Medulla oblongata (tissue), 1 donor: ENCODE data around the gene LRRC47.

Experiments used
- DNase-seq: peaks from one replicate; pipeline ENCODE4 v3.0.0-alpha.2; 2015; ENCODE audit errors: extremely low spot score

The LRRC47 gene

DNA sequence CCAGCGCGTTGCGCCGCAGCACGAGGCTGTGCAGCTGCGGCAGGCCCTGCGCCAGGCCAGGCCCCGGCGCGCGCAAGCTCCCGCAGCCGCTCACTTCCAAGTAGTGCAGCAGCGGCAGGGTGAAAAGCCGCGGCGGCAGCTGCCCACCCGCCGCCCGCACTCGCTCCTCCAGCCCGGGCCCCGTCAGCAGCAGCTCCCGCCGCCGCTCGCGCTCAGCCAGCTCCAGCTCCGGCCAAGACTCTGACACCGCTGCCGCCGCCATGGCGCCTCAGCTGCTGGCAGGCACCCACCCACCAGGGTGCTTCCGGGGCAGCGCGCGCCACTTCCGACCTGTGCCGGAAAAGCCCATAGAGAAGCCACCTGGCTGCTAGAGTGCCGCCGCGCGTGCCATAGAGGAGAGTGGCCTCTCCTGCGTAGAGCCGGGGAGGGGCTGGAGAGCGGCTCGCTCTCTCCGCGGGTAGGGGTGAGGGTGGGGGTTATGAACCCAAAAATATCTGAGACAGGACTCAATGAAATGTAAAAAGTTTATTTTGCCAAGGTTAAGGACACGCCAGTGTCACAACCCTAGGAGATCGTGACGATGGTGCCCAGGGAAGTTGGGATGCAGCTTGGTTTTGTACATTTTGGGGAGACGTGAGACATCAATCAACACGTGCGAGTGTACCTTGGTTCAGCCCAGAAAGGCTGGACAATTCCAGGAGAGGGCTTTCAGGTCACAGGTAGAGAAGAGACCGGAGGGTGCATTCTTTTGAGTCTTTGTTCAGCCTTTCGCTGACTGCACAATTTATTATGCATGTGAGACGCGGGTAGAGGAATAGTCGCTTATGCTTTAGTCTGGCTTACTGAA lies at the start of gene LRRC47:
TSS of gene LRRC47 (minus strand) at position 284 of the 847 bp plus-strand sequence. CDS start at position 262, 22 bp downstream.
- DNase-seq, result peak; percentile 96

DNA sequence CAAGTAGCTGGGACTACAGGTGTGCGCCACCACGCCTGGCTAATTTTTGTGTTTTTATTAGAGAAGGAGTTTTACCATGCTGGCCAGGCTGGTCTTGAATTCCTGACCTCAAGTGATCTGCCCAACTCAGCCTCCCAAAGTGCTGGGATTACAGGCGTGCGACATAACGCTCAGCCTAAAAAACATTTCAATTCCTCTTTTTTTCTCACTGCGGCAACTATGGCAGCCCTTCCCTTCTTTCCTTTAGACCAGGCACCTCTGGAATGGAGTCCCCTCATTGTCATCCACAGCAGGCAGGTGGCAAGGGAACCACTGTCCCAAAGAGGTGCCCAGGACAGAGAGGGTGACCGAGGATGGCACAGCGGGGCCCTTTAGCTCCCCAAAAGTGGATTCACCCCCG lies 46.6 kb upstream of the LRRC47 start:
- DNase-seq, result no peak

DNA sequence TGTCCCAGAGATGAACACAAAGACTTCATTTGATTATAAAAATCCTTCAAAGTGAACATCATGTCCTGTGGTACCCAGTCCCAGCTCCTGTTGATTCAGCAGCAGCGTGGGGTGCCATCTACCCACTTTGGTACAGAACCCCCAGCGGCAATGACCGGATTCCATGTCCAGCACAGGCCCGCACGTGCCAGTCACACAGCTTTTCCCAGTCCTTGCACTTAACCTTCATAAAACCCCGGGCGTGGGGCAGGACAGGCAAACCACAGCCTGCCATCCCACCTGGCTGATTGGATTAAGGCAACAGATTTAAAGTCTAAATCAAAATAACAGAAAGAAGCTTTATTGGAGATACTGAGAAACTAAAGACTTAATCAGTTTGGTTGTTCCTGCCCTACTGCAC lies 45.2 kb upstream of the LRRC47 start:
- DNase-seq, result no peak

DNA sequence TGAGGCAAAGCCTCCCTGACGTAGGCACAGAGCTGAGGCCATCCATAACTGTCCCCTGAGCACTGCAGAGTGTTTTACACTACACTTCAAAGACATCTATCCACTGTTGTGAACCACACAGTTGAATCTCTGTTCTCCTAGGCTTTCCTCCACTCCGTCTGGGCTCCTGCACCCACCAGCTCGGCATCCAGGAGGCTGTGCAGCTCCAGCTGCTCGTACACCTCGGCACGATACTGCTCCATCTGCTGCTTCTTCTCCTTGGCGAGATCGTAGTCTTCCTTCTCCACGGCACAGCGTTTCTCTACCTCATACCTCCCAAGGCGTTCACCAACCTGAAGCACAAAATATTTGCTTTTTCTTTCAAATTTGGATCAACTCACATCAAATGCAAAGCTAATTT lies 42.5 kb upstream of the LRRC47 start:
- no peak for DNase-seq

DNA sequence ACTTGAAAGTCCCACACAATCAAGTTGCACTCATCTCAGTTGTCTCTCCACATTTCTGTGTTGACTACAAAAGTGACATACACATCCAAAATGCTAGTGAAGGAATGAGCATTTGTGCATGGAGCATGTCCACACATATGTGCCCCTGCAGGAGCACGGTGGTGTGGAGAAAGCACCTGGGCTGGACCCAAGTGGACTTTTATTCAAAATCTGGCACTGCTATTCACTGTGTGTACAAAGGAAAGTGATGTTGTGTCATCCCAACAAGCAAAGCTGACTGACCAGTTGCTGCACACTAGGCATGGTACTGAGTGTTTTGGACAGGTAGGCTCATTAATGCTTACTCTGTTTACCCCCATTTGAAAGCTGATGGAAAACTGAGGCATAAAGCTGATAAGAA lies 41.4 kb upstream of the LRRC47 start:
- no peak for DNase-seq

DNA sequence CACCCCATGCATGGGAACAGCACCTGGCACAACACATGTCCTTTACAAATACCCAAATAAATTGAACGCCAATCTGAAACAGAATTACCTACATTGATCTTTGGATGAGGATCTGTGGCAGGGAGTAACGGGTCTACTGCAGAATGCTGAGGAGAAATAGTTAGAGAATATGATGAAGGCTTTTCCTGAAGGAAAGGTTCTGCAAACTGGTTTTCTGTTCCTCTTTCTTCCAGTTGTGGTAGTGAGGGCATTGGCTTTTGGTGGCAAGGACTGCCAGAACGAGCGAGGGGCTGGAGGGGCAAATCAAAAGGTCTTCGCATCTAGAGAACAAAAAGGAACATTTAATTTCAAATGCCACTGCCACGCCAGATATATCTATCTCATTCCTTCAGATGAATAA lies 40.9 kb upstream of the LRRC47 start:
- no peak for DNase-seq

DNA sequence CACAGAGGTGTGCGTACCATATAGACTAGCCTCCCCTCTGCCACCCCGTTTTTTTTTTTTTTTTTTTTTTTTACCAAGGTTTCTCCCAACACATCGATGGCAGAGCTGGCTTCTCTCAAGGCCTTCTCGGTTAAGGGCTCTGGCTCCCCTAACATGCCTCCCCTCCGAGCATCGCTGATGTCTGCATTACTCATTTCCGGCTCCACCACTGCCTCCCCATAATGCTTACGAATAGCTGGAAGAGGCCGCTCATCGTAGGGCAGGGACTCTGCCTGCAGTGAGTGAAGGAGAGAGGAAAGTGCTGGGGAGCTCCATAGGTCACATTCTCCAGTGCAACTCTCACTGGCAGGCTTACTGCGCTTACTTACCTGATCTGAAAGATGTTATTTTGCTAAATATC lies 40.1 kb upstream of the LRRC47 start:
- DNase-seq, result no peak

DNA sequence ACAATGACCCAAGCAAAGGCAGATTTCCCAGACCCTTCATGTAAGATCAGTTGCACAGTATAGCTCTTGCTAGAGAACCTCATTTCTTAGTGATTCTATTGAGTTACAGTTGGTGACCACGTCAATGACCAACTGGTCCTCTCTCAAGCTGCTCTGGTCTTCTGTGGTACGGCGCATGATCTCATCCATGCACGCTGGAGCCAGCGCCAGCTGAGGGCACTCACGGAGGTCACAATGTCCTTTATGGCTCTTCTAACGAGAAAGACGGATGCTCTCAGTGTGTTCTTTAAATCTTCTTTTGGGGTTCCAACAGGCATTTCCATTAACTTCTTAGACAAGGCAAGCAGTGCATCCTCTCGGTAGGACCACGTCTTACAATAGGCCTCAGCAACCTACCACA lies 38.4 kb upstream of the LRRC47 start:
- DNase-seq, result no peak

DNA sequence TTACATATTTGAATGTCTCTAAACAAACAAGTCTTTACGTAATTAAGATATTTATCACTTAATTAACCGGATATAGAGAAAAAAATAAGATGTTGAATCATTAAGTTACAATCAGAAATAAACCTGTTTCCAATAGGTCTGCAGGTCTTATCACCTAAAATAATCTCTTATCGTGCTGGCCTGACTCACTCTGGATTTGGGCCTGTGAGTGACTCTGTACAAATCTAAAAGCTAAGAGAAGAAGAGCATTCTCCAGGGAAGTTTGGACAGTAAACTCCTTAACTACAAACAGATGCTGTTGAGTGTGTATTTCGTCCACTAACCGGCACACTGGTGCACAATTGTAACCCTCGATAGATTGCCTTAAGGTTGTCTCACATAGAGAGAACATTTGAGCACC lies 35.4 kb upstream of the LRRC47 start:
- no peak for DNase-seq

DNA sequence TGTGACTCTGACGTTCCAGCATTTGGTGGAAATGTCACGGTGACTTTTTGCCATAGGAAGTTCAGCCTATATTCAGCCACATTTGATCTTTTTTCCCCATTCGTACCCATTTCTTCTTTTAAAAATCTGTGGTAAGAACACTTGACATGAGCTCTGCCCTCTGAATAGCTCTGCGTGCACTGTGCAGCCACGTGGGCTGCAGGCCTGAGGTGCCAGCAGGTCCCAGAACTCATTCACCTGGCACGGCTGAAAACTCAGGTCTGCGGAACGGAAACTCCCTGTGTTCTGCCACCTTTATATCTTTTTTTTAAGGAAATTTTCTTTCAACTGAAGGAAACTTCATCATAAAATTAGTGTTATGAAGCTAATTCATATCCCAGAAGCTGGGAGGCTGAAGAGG lies 32.1 kb upstream of the LRRC47 start:
- no peak for DNase-seq

DNA sequence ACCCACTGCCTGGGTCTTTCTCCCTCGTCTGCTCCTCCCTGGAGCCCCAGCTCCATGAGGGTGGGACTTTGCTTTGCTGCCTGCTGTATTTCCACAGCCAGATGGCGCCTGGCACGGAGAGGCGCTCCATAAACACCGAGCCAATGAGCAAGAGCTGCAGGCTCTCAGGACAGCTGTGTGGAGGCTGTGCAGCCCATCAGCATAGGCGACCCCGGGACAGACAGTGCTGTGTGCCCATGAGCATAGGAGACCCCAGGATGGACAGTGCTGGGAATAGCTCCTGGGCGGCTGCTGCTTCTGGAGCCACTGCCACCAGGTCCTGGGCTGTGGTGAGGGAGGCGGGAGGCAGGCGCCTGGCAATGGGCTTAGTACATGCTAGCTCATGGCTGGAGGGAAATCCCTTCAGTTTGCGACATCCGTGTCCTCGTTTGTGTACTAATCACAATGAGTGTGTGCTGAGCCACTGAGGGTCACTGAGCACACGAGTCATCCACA lies 31.6 kb upstream of the LRRC47 start:
- peak; percentile 62 for DNase-seq

DNA sequence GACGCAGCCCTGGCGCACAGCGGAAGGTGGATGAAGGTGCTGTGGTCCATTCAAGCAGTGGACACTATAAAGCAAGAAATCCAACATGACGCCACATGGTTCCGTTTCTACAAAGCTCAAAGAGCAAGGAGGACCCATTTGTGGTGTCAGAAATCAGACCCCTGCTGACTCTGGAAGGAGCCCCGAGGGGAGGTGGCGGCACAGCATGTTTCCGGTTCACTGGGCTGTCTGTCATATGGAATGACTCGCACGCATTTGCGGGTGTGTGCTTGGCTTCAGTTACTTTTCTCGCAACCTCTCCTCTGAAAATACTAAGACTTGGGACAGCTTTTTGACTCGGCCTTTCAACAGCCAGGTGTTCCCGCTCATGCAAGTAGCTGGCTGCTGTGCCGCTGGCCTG lies 29.1 kb upstream of the LRRC47 start:
- DNase-seq, result no peak

DNA sequence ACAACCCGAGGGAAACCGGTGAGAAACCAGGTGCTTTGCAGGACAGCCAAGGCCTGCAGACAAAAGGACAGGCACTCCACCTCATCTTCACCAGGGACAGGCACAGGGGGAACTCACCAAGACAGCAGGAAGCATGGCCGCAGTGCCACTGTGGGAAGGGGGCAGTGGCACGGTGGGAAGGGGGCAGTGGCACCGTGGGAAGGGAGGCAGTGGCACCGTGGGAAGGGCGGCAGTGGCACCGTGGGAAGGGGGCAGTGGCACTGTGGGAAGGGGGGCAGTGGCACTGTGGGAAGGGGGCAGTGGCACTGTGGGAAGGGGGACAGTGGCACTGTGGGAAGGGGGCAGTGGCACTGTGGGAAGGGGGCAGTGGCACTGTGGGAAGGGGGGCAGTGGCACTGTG lies 28.4 kb upstream of the LRRC47 start:
- no peak for DNase-seq

DNA sequence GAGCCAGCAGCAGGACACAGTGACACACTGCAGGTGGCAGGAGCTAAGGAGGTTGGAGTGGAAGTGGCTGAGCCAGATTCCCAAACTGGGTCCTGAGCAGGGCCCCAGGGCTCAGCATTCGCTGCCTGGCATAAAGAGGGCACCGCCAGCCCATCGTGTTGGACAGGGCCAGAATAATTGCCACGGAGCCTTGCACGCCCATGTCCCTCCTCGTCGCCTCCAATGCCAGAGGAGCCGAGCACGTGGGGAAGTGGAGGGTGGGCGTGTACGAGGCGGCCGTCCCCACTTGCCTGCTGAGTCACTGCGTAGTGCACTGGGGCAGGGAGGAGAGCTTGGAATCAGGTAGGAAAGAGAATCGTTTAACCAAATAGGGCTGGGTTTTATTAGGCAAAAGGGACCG lies 26.1 kb upstream of the LRRC47 start:
- no peak for DNase-seq

DNA sequence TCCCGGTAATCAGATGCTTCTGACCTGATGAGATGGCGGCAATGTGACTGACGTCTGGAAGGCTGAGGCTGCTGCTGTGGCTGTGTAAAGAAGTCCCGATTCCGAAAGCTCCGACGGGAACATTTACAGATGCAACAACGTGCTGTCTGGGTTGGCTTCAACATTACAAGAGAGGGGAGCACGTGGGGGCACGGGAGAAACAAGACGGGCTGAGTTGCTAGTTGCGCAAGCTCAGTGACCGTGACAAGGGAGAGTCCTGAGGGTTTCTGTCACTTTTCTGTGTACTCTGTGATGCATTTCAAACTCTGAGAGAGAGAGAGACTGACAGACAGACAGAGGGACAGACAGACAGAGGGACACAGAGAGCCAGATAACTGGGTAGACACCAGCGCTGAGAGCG lies 25.6 kb upstream of the LRRC47 start:
- no peak for DNase-seq

DNA sequence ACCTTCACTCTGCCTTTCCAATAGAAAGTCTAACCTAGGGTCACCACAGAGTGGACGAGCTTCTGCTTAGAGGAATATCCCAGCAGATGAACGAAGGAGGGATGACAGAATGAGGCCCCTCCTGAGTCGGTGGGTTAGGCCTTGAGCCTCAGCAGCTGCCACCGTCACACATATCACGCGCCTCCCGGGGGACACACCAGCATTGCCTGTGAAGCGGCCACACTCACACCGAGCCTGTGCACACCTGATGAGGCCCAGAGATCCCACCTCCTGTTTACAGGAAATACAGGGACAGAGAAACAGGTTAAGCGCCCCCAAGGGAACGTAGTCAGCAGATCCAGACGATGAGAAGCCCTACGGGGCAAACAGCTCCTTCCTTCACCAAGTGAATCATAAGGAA lies 25.1 kb upstream of the LRRC47 start:
- no peak for DNase-seq

DNA sequence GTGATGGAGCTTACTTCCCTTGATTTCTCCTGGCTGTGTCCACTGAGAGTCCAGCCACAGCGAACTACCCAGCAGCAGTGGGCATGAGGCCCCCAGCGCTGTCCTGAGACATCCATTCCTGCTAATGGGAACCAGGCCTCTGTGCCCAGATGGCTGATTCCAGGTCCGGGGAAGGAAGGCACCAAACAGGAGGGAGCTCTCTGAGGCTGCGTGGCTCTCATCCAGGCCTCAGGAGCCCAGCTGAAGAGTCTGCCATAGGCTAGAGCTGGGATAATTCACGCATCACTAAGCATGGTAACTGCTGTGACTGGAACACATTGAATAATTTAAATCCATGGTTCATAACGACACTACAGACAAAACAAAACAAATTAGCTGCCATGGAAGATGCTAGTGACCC lies 24.7 kb upstream of the LRRC47 start:
- peak; percentile 42 for DNase-seq

DNA sequence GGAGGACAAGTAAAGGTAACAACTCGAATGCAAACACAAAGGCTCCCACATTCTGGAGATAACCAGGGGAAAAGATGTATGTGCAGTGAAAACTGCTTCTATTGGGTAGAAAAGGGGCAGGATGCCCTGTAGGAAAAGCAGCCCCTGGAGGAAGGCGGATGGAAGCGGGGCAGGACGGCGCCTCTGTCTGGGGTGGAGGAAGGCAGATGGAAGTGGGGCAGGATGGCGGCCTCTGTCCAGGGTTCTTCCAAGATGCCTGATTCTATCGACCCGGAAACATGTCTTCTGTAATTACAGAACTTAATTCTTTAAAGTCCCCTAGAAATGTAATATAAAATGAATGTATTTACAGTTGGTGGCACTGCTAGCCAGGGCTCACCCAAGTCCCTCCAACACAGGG lies 24.0 kb upstream of the LRRC47 start:
- no peak for DNase-seq

DNA sequence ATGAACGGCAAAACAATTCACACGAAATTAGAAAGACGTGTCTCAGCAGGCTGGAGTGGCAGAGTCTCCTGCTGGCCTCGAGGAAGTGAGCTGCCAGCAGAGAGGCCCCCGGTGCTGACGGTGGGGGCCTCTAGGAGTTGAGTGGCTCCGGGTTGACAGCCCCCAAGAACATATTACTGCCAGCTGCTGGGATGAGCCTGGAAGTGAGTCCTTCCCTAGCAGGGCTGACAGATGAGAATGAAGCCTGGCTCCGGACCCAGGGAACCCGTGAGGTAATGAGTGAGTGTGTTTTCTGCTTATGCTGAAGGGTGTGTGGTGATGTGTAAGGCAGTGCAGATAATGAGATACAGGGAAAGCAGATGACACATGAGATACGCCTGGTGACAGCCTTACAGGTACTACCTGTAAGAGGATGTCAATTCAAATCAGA lies 23.5 kb upstream of the LRRC47 start:
- no peak for DNase-seq

DNA sequence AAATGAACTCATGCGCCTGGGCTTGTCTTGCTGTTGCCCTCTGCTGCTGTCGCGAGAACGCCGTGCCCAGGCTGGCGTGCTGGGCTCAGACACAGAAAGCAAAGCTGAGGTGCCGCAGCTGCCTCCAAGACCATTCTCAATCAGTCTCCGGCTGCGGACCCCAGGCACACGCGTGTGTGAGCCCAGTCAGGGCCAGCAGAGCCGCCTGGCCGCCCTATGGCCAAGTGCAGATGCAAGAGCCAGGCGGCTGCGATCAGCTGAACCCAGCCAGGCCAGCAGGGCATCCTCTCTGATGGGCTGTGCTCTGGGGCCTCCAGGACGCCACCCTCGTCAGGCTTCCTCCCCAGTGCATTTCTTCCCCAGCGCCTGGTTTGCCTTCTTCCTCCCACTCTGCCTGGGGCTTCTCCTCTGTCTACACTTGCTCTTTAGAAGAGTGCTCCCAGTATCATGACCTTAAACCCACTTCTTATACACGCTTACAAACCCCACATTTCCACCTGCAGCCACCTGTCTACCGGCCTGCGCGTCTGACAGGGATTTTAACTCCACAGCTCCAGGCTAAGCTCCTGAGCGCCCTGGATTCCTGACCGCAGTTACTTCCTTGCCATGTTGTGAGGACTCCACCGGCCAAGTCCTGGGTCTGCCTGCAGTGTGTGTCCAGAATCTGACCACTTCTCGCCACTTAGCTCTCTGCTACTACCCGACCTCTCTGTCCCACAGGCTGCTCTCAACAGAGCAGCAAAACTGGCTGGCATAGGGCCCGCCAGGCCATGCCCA lies 21.7 kb upstream of the LRRC47 start:
- no peak for DNase-seq

DNA sequence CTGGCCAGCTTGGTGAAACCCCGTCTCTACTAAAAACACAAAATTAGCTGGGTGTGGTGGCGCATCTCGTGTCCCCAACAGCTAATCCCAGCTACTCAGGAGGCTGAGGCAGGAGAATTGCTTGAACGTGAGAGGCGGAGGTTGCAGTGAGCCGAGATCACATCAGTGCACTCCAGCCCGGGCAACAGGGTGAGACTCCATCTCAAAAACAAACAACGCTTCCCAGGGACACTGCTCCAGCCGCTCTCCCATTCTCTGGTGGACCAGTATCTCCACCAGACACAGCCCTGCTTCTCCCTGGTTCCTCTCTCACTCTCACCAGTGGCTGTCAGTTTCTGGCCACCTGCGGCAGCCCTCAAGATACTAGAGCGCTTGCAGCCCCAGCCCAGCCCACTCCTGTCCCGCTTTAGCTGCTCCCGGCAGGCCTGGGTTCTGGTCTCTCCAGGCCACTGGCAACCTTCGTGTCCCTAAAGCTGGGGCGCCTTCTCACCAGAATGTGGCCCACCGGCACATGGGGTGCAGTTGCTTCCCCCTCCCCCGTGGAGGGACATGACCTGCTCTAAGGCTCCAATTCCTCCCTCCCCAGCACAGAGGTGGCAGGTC lies 20.9 kb upstream of the LRRC47 start:
- DNase-seq, result no peak

DNA sequence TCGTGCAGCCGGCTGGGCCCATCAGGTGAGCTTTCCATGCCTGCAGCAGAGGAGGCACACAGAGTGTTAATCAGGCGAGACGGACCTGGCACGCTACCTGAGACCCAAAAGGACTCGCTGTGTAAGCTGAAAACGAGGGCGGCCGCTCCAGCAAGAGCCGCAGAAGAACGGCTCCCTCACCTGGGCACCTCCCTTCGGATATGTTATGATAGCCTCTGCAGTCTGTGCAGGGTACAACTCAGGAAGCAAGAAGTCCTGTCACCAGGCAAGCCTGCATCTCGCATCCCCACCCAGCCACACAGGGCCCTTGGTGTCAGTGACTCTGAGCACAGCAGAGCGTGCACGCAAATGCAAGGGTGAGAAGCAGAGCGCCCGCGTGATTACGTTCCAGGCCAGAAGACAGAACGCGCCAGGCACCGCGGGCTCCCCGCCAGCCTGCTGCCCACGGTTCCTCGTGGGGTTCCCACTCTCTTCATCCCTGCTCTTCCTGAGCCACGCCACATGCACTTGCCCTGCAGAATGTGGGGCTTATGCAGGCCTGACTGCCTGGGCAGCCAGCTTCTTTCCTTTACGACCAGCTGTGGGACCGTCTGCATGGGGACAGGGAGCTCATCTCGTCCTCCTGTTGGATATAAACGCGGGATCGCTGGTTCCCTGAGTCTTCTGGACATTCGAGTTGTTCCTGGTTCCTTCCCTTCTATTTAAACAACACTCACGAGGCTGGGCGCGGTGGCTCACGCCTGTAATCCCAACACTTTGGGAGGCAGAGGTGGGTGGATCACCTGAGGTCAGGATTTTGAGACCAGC lies 20.2 kb upstream of the LRRC47 start:
- DNase-seq, result no peak
